ENCODE measurements around the gene PARD3B.

- TF ChIP-seq POLR2A (IDR thresholded peaks at IDR 0.05) (no peak), CTCF (IDR thresholded peaks at IDR 0.05) (no peak)
Observed at GRCh38 chr2:205612636-205613035, 1067.4 kb downstream of the PARD3B start.
